Osteoblast (primary cell): Measurements from ENCODE around the gene ALDH5A1. TPM values are rescaled to one million over a fixed set of nuclear protein-coding genes. Genes with fewer than 3 reads are reported as not detected.

ENCODE experiments used
- DNase-seq: peaks from one replicate; pipeline ENCODE4 v3.0.0; 2011; ENCODE audit warnings: low spot score, mixed read lengths; ENCODE audit not compliant: insufficient read length; ENCODE audit errors: missing footprints
- H2AFZ ChIP-seq: 2 replicates; pipeline ENCODE4 v1.6.0; 2011; ENCODE audit warnings: mild to moderate bottlenecking, low read length
- H3K27ac ChIP-seq: 2 replicates; pipeline ENCODE4 v1.5.1; 2011; ENCODE audit warnings: mild to moderate bottlenecking, low read depth, low read length, moderate library complexity
- H3K27me3 ChIP-seq: 2 replicates; pipeline ENCODE4 v1.6.0; 2012; ENCODE audit warnings: mild to moderate bottlenecking, control low read depth, inconsistent platforms, low read length, moderate library complexity; ENCODE audit not compliant: insufficient read depth
- H3K36me3 ChIP-seq: 2 replicates; pipeline ENCODE4 v1.5.1; 2011; ENCODE audit warnings: mild to moderate bottlenecking, low read length, control low read depth, moderate library complexity; ENCODE audit not compliant: insufficient read depth
- H3K4me1 ChIP-seq: 2 replicates; pipeline ENCODE4 v1.5.1; 2011; ENCODE audit warnings: mild to moderate bottlenecking, low read length, control low read depth, moderate library complexity; ENCODE audit not compliant: insufficient read depth
- H3K4me2 ChIP-seq: 2 replicates; pipeline ENCODE4 v1.6.0; 2011; ENCODE audit warnings: mild to moderate bottlenecking, low read length; ENCODE audit not compliant: insufficient read depth
- H3K4me3 ChIP-seq: fragments of 200-600 bp; sonication (generic); 3 replicates; pipeline ENCODE4 v1.5.1; 2012; ENCODE audit warnings: mild to moderate bottlenecking, low read length, inconsistent platforms; ENCODE audit not compliant: insufficient read depth
- H3K79me2 ChIP-seq: 2 replicates; pipeline ENCODE4 v1.6.0; 2012; ENCODE audit warnings: mild to moderate bottlenecking, low read length, control low read depth, inconsistent platforms; ENCODE audit not compliant: insufficient read depth
- H3K9me3 ChIP-seq: 2 replicates; pipeline ENCODE4 v1.5.1; 2011; ENCODE audit warnings: low read depth, low read length, control low read depth
- H4K20me1 ChIP-seq: 2 replicates; pipeline ENCODE4 v1.6.0; 2012; ENCODE audit warnings: mild to moderate bottlenecking, low read length, control low read depth; ENCODE audit not compliant: insufficient read depth
- CTCF ChIP-seq: IDR thresholded peaks from 2 replicates; pipeline ENCODE4 v1.5.1; 2011; ENCODE audit warnings: mild to moderate bottlenecking, low read depth, low read length, moderate library complexity; ENCODE audit errors: extremely low read depth
- total RNA-seq: library from RNA; depleted of rRNA; stranded (reverse); fragments of >200 nt; gene quantifications from 2 replicates; pipeline ENCODE4 v1.2.3, GENCODE V29; 2012

The ALDH5A1 gene
- total RNA-seq, 1 donor = 2.2 TPM

GRCh38 chr6:24549674-24550353, 55.0 kb downstream of the ALDH5A1 start:
- Histone ChIP-seq H3K79me2 (no peaks in the 10 kb centered on the region), H3K4me2 (no peak overlapping the region), H3K4me1 (no peaks in the 10 kb centered on the region), H3K27ac (no peak overlapping the region), H3K4me3 (no peak overlapping the region), H4K20me1 (no peaks in the 10 kb centered on the region), H3K27me3 (peaks cover 3% of the 10 kb centered on the region), H3K36me3 (no peaks in the 10 kb centered on the region), H2AFZ (no peak overlapping the region), H3K9me3 (no peaks in the 10 kb centered on the region)
- TF ChIP-seq CTCF = no peak
- no peak for DNase-seq

- DNase-seq = no peak
- no peak overlapping the region for H3K4me2 ChIP-seq
- TF ChIP-seq CTCF = no peak
Measured at GRCh38 chr6:24551139-24551538, 56.4 kb downstream of the ALDH5A1 start.

GRCh38 chr6:24554474-24554873, 59.7 kb downstream of the ALDH5A1 start:
- H2AFZ ChIP-seq = no peak overlapping the region
- H3K27me3 ChIP-seq = peaks cover 3% of the 10 kb centered on the region
- H3K4me3 ChIP-seq = no peak overlapping the region
- no peaks in the 10 kb centered on the region for H3K9me3 ChIP-seq
- no peaks in the 10 kb centered on the region for H3K79me2 ChIP-seq
- no peaks in the 10 kb centered on the region for H3K4me1 ChIP-seq
- no peaks in the 10 kb centered on the region for H4K20me1 ChIP-seq
- no peaks in the 10 kb centered on the region for H3K36me3 ChIP-seq
- no peak overlapping the region for H3K4me2 ChIP-seq
- no peak overlapping the region for H3K27ac ChIP-seq
- no peak for DNase-seq
- no peak for TF ChIP-seq CTCF

More at GRCh38 chr6:24551139-24551538, 56.4 kb downstream of the ALDH5A1 start:
- no peaks in the 10 kb centered on the region for H3K4me1 ChIP-seq
- peaks cover 2% of the 10 kb centered on the region for H3K27me3 ChIP-seq
- H3K36me3 ChIP-seq = no peaks in the 10 kb centered on the region
- no peak overlapping the region for H2AFZ ChIP-seq
- H3K9me3 ChIP-seq = no peaks in the 10 kb centered on the region
- no peaks in the 10 kb centered on the region for H4K20me1 ChIP-seq
- H3K79me2 ChIP-seq = no peaks in the 10 kb centered on the region
- no peak overlapping the region for H3K27ac ChIP-seq
- H3K4me3 ChIP-seq = no peak overlapping the region

- Histone ChIP-seq H3K4me2 (no peak overlapping the region), H3K4me3 (no peak overlapping the region), H3K36me3 (no peaks in the 10 kb centered on the region), H3K27me3 (peaks cover 3% of the 10 kb centered on the region), H2AFZ (no peak overlapping the region), H3K4me1 (no peaks in the 10 kb centered on the region), H4K20me1 (no peaks in the 10 kb centered on the region), H3K79me2 (no peaks in the 10 kb centered on the region), H3K9me3 (no peaks in the 10 kb centered on the region), H3K27ac (no peak overlapping the region)
- TF ChIP-seq CTCF = no peak
- no peak for DNase-seq
Measured at GRCh38 chr6:24558516-24558915, 63.7 kb downstream of the ALDH5A1 start.
